ENCODE measurements around the gene NTRK1.

- no peak for TF ChIP-seq JUND (IDR thresholded peaks at IDR 0.05)
- TF ChIP-seq CTCF (IDR thresholded peaks at IDR 0.05; ENCODE audit: low read depth, low read length, missing input control), result no peak
- TF ChIP-seq GABPA (IDR thresholded peaks at IDR 0.05 in 1 of 2, conservative IDR thresholded peaks at IDR 0.05 in 1 of 2), result no peak
- TF ChIP-seq RXRA (IDR thresholded peaks at IDR 0.05), result no peak
- no peak for TF ChIP-seq TAF1 (conservative IDR thresholded peaks at IDR 0.05)
- no peak for TF ChIP-seq YY1 (IDR thresholded peaks at IDR 0.05)
- no peak for TF ChIP-seq RAD21 (IDR thresholded peaks at IDR 0.05)
- no peak for TF ChIP-seq MAX (IDR thresholded peaks at IDR 0.05)
- no peak for TF ChIP-seq ATF3 (IDR thresholded peaks at IDR 0.05)
- TF ChIP-seq, protein P1, sequence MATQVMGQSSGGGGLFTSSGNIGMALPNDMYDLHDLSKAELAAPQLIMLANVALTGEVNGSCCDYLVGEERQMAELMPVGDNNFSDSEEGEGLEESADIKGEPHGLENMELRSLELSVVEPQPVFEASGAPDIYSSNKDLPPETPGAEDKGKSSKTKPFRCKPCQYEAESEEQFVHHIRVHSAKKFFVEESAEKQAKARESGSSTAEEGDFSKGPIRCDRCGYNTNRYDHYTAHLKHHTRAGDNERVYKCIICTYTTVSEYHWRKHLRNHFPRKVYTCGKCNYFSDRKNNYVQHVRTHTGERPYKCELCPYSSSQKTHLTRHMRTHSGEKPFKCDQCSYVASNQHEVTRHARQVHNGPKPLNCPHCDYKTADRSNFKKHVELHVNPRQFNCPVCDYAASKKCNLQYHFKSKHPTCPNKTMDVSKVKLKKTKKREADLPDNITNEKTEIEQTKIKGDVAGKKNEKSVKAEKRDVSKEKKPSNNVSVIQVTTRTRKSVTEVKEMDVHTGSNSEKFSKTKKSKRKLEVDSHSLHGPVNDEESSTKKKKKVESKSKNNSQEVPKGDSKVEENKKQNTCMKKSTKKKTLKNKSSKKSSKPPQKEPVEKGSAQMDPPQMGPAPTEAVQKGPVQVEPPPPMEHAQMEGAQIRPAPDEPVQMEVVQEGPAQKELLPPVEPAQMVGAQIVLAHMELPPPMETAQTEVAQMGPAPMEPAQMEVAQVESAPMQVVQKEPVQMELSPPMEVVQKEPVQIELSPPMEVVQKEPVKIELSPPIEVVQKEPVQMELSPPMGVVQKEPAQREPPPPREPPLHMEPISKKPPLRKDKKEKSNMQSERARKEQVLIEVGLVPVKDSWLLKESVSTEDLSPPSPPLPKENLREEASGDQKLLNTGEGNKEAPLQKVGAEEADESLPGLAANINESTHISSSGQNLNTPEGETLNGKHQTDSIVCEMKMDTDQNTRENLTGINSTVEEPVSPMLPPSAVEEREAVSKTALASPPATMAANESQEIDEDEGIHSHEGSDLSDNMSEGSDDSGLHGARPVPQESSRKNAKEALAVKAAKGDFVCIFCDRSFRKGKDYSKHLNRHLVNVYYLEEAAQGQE (IDR thresholded peaks at IDR 0.05), result no peak
- no peak for TF ChIP-seq FOXA1 (IDR thresholded peaks at IDR 0.05)
Measured at GRCh38 chr1:156921053-156921529, 60.4 kb downstream of the NTRK1 start.

Data from liver (tissue), 3 donors.